Thyroid gland (tissue), 4 donors: ENCODE data around the gene MVB12B. TPM values are rescaled to one million over a fixed set of nuclear protein-coding genes. Genes with fewer than 3 reads are reported as not detected.
"Not testable (repeated sequence)": the region's sequence is repeated elsewhere in the genome, so short reads cannot be mapped to it uniquely, and the experiment has no call there.

Experiments
- DNase-seq, 2 donors: peaks; one replicate each; pipeline ENCODE4 v3.0.0-alpha.2; 2019
- H3K27ac ChIP-seq, 3 donors: fragments of 200-600 bp; sonication (generic); 1 replicate in 2 of 3; 2 replicates in 1 of 3; pipeline ENCODE4 v1.5.1; 2016 to 2019; ENCODE audit warnings: mild to moderate bottlenecking in 1 of 3, moderate library complexity in 1 of 3
- H3K27me3 ChIP-seq: fragments of 200-600 bp; sonication (generic); one replicate; pipeline ENCODE4 v1.5.1; 2019
- H3K36me3 ChIP-seq, 2 donors: fragments of 200-600 bp; sonication (generic); one replicate each; pipeline ENCODE4 v1.5.1; 2016 to 2019
- H3K4me1 ChIP-seq, 2 donors: fragments of 200-600 bp; sonication (generic); one replicate each; pipeline ENCODE4 v1.5.1; 2017 to 2019
- H3K4me3 ChIP-seq, 3 donors: fragments of 200-600 bp; sonication (generic); replicated peaks in 1 of 3; 1 replicate in 2 of 3; 2 replicates in 1 of 3; pipeline ENCODE4 v1.5.1; 2016; ENCODE audit warnings: mild to moderate bottlenecking in 1 of 3
- H3K9me3 ChIP-seq: fragments of 200-600 bp; sonication (generic); one replicate; pipeline ENCODE4 v1.5.1; 2017
- CTCF ChIP-seq, 6 experiments: fragments of 200-600 bp in 3 of 6; fragments of 450-650 bp in 3 of 6; sonication (generic) in 3 of 6; IDR thresholded peaks; one replicate each; pipeline ENCODE4 v1.5.1; 2016 to 2019; ENCODE audit warnings: antibody characterized with exemption in 6 of 6, mild to moderate bottlenecking in 2 of 6, inconsistent platforms in 1 of 6, moderate library complexity in 1 of 6
- POLR2A ChIP-seq, 2 donors: fragments of 450-650 bp; IDR thresholded peaks; one replicate each; pipeline ENCODE4 v1.6.1; 2017; ENCODE audit warnings: antibody characterized with exemption in 2 of 2, mild to moderate bottlenecking in 2 of 2, moderate library complexity in 1 of 2
- WGBS, 2 donors: methylation state at CpG; one replicate each; pipeline ENCODE4 v1.1.5; 2017; 5-methylcytosine and 5-hydroxymethylcytosine counted together
- intact Hi-C: fragments of 100-400 bp; cut with DNase I; formaldehyde crosslinking; loops from one replicate; pipeline ENCODE4 v1.15.1; 2023
- small RNA-seq: library from RNA; depleted of rRNA; stranded (forward); fragments of <200 nt; gene quantifications from one replicate; pipeline ENCODE3, GENCODE V24; 2016
- total RNA-seq, 4 donors: library from RNA; depleted of rRNA; stranded (reverse); fragments of >200 nt; gene quantifications; one replicate each; pipeline ENCODE4 v1.2.3, GENCODE V29; 2016

The MVB12B gene
- total RNA-seq, 4 donors from 2014 or later: 13.4 to 19.3 (median 15.5) TPM

DNA sequence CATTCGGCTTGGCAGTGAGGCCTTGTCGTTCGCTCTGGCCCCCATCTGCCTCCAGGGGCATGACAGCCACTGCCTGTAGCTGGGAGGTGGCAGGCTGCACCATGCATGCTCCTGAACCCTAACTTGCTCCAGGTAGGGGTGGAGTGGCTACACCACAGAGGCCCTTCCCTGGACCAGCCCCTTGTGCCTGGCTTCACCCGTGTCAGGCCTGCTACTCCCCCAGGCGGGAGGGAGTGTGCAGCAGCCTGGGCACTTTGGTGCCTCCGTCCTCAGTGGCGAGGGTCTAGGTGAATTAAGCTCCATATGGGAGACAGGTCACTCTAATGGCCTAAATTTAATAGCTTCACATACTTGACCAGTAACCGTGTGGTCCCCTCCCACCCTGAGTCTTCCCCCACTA lies 227.7 kb downstream of the MVB12B start:
- H3K9me3 ChIP-seq: no peaks in the 10 kb centered on the region
- no peaks in the 10 kb centered on the region for H3K27me3 ChIP-seq
- 92 to 100% methylated on average over 4 to 8 of the region's 8 CpGs for WGBS, 2 donors
- H3K4me1 ChIP-seq: peaks cover 0 to 3% of the 10 kb centered on the region in 2 donors
- no peaks in the 10 kb centered on the region for H3K36me3 ChIP-seq
- TF ChIP-seq CTCF (IDR thresholded peaks at IDR 0.05) (no peak), POLR2A (IDR thresholded peaks at IDR 0.05) (no peak)
- H3K27ac ChIP-seq: no peak overlapping the region
- H3K4me3 ChIP-seq: no peak overlapping the region
- no peak for DNase-seq
- intact Hi-C loops: no loop called here

- H3K4me1 ChIP-seq, H3K27me3 ChIP-seq, H3K36me3 ChIP-seq, H3K27ac ChIP-seq, H3K9me3 ChIP-seq, H3K4me3 ChIP-seq, DNase-seq: not testable (repeated sequence)
- intact Hi-C loops: loop anchor here (5.0 kb wide), 1 partner anchor 53 kb away; no protein-coding TSS in a partner anchor
- 88 to 90% methylated on average over 12 to 13 of the region's 13 CpGs for WGBS, 2 donors
These were observed 228.8 kb downstream of the MVB12B start for GRCh38 chr9:126555421-126555820.

Small RNA genes within 50 kb of the gene (small RNA-seq; reads per million reads assigned to genes)
- 0.38 reads per million for gene RF00108
